CD1c-positive myeloid dendritic cell (primary cell): ENCODE data around the gene CUL1.

ENCODE experiments used
- DNase-seq: peaks from one replicate; pipeline ENCODE4 v3.0.0-alpha.2; 2016; ENCODE audit errors: extremely low spot score

Gene CUL1

GRCh38 chr7:148804343-148805235 is 105.9 kb downstream of the CUL1 start:
- DNase-seq = no peak

GRCh38 chr7:148806187-148806586 is 107.5 kb downstream of the CUL1 start:
- DNase-seq = no peak

DNA sequence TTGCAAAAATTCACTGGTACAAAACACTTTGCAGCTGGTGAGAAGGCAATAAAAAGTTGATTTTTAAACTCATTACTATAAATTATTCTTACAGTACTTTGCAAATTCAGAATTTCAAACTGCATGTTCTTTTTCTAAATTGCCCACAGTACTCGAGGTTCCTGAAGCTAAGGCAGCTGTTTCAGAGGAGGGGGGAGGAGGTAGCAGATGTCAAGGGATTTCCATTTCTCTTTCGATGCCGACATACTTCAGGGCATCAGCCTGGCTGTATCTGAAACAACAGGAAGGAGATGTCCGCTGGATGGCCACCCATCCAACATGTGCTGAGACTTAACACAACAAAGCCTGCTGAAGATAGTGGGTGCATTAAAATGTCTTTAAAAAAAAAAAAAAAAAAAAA is 108.7 kb downstream of the CUL1 start:
- no peak for DNase-seq

GRCh38 chr7:148809856-148810255 is 111.2 kb downstream of the CUL1 start:
- DNase-seq = no peak

GRCh38 chr7:148811892-148812291 is 113.2 kb downstream of the CUL1 start:
- DNase-seq = no peak

DNA sequence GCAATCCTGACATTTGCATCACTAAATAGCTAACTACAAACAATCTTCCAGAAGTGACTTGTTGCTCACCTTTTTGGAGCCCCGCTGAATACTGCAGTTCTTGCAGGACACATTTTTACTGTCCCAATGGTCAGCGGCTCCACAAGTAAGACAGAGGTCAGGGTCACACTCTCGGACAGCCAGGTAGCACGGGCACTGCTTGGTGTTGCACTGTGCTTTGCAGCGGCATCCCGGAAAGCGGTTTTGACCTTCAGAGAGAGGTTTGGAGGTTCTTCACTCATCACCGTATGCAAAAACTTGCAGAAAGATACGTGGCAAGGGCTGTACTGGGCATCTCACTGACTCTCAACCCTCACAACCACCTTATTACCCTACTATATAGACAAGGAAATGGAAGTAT is 115.2 kb downstream of the CUL1 start:
- DNase-seq = no peak

DNA sequence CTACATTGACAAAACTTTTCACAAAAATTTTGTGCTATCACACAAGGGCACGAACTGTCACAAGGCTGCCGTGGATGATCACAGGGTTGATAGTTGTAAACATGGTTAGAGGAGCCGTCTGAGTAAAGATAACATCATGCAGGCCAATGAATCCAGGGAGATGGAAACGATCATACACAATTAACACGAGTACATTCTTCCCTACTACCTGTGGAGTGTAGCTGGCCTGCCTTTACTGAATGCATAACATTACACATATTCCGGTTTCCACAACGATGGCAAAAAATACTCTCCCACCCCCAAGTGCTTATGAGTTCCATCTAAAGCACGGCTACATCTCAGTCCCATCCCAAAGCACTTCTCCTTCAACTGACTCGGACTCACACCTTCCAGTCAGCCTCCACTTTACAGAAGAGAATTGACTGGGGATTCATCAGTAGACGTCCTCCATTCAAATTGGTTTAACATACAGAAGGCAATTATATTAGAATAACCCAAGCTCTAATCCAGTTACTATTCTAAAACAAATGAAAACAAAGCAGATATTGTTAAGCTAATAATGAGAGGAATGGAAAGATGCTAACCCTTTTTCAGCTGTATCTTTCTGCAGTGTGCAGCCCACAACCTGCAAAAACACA is 116.3 kb downstream of the CUL1 start:
- DNase-seq = no peak

GRCh38 chr7:148815612-148816011 is 116.9 kb downstream of the CUL1 start:
- DNase-seq = no peak

- DNase-seq = no peak
Observed at GRCh38 chr7:148819697-148820360, 121.1 kb downstream of the CUL1 start.

DNA sequence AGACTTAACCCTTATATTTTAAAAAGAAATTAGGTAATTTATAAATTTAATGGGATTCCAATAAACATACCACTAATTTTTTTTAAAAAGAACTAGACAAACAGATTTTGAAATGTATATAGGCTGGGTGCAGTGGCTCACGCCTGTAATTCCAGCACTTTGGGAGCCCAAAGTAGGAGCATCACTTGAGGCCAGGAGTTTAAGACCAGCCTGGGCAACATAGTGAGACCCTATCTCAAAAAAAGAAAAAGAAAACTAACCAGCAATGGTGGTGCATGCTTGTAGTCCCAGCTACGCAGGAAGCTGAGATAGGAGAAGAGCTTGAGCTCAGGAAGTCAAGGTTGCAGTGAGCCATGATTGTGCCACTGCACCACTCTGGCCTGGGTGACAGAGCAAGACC is 122.7 kb downstream of the CUL1 start:
- no peak for DNase-seq

DNA sequence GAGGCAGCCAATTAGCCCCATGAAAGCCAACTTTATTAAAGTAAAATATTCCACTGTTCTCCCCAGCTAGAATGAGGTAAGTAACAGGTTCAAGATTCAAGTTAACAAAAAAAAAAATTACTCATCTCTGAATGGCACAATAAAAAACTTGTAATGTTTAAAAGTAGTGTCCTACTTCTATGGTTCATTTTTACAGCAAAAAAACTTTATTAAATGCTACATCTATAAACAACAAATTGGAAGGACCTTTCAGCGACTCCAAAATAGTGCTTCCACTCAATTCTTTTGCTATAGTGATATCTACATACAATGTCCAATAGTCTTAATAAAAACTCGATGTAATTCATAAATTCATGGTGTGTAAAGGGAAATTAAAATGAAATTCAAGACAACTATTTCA is 126.2 kb downstream of the CUL1 start:
- DNase-seq = no peak

DNA sequence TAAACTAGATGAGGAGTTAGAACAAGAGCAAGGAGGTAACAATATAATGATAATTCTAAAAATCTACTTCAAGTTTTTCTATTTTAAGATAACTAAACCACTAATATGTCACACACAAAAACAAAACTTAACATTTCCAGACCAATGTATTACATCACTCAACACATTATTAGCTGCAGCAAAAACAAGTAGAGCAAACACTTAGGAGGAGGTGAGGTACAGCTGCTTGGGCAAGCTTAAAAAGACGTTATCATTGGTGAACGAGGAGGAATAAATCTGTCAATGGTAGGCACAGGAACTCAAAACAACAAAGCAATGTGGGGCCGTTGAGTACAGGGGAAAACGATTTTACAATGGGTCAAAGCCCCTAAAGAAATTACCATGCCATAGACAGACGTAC is 126.6 kb downstream of the CUL1 start:
- DNase-seq = no peak

- no peak for DNase-seq
Observed at GRCh38 chr7:148828965-148829364, 130.3 kb downstream of the CUL1 start.

DNA sequence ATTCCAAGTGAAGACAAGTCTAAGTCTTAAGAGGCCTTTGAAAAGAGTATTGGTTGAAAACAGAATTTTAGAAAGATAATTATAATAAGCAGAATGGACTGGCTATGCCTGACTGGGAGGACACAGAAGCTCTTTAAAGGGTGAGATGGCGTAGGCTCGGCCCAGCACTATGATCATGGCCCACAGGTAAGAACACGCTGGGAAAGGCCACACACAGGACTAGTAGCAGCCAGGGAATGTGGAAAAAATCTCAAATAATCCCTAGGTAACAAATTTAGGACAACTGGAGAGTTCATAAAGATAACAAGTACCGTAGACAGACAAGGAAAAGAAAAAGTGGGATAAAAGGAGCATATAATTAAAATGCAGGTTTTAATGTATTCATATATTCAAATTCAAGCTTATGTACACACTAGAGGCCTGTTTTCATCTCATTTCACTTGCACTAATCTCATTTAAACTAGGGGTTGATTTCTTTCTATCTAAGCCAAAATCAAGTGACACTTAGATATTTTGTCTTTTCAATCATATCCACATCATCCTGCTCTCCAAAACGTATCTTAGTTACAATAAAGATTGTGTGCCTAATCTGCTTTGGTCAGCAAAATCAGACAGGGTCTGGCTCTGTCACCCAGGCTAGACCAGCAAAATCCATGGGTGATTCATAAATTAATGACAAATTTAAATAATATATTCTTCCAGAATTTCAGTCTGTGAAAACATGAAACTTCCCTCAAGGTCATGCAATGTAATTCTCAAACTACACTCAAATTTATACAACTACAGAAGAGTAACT is 132.4 kb downstream of the CUL1 start:
- no peak for DNase-seq

DNA sequence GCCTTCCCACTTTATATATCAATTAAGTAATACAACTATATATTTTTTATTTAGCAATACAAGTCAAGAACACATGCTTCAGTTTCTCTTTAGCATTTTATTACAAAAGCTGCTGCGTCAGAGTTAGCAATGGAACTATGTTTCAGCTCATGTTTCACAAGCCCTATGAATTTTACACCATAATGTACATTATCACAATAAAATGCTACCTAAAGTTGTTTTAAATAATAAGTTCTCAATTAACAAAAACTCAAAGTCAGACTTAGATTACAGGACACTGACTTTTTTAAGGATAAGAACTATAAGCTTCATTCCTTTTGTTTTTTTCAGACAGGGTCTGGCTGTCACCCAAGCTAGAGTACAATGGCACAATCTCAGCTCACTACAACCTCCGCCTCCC is 133.1 kb downstream of the CUL1 start:
- DNase-seq = no peak

DNA sequence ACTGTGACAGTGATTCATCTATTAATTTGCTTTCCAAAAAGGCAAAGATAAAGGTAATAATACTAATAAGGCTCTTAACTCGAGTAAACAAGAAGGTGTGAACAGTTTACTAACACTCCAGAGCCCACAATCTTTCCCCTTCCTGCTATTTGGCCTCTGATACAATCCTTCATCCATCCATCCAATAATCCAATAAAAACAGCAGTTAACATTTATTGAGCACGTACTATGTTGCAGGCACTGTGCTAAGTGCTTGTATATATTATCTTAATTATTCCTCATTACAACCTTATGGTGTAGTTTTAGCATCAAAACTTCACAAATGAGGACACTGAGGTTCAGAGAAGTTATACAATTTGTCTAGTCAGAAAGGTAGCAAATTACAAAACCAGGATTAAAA is 135.9 kb downstream of the CUL1 start:
- DNase-seq = no peak

GRCh38 chr7:148835854-148836253 is 137.2 kb downstream of the CUL1 start:
- no peak for DNase-seq

DNA sequence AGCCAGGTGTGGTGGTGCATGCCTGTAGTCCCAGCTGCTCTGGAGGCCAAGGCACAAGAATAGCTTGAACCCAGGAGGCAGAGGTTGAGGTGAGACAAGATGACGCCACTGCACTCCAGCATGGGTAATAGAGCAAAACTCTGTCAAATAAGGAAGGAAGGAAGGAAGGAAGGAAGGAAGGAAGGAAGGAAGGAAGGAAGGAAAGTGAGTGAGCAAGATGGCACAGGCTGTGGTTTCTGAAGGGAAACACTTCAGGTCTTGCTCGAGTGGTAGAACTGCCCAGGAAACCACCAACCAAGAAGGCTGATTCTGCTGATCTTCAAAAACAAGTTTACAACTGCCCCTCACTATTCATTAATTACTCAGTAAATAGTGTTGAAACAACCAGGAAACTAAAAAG is 140.2 kb downstream of the CUL1 start:
- DNase-seq = no peak

DNA sequence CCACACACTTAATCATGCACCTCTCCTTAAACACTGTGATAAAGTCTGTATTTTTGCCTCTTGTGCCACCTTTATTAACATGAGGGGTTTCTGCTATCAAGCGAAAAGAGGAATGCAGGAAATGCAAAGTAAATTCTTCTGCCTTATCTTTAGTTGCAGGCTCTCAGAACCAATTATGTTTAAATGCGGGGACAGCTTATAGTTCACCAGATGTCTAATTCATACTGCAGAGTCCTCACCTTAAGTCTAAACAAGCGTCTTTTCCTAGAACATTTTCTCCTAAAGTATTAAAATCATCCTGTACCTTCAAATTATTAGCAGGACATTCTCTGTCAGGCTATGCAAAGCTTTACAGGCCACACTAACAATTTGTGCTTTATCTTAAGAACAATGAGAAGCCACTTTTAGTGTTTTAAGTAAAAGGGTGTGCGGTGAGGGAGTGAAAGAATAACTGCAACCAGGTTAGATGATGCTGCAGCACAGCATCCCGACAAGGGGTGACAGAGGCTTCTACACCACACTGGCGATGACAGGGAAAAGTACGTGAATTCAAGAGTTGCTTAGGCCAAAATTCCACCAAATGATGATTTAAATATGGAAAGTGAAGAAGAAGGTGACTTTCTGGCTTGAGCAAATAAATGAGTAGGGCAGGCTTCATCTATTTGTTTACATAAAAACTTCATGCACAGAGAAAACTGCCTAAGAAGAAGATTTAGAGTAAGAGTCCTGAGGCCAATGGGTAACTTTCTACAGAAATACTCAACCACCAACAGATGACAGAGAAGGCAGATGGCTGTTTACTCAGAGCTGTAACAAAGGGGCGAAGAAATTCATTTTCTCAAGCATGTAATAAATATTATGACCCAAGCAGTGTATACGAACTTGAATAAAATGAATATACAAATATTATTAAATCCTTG is 149.4 kb downstream of the CUL1 start:
- no peak for DNase-seq

GRCh38 chr7:148849393-148850098 is 150.8 kb downstream of the CUL1 start:
- no peak for DNase-seq
